ENCODE measurements around the gene MTX1.

DNA sequence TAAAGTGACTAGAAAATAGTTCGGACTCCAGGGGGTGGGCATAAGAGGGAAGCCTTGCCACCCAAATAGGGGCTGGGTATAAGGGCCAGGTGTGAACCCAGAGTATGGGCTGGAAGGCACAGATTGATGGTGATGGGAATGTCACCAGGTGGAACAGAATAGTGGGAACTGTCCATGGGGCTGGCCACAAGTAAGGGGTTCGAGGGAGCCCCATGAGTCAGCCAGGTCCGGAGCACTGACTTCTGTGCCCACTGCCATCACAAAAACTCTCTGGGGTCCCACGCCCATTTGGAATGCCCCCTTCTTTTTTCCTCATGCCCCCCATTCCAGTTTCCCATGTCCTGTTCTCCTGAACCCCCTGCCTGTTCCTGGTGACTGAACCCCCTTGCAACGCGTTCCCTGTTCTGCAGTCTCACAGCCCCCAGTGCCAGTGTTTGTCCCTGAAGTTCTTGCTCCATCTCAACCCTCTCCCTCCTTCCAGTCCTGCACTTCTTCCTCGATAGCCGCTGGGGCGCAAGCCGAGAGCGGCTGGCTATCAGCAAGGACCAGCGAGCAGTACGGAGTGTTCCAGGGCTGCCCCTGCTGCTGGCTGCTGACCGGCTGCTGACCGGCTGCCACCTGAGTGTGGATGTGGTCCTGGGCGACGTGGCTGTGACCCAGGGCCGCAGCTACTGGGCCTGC is 27.0 kb upstream of the MTX1 start:
- TF ChIP-seq EP300 (IDR thresholded peaks at IDR 0.05): no peak
- peak in 1 of 4 donors; percentile 40 for TF ChIP-seq POLR2A (IDR thresholded peaks at IDR 0.05)
- TF ChIP-seq, protein P1, sequence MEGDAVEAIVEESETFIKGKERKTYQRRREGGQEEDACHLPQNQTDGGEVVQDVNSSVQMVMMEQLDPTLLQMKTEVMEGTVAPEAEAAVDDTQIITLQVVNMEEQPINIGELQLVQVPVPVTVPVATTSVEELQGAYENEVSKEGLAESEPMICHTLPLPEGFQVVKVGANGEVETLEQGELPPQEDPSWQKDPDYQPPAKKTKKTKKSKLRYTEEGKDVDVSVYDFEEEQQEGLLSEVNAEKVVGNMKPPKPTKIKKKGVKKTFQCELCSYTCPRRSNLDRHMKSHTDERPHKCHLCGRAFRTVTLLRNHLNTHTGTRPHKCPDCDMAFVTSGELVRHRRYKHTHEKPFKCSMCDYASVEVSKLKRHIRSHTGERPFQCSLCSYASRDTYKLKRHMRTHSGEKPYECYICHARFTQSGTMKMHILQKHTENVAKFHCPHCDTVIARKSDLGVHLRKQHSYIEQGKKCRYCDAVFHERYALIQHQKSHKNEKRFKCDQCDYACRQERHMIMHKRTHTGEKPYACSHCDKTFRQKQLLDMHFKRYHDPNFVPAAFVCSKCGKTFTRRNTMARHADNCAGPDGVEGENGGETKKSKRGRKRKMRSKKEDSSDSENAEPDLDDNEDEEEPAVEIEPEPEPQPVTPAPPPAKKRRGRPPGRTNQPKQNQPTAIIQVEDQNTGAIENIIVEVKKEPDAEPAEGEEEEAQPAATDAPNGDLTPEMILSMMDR (IDR thresholded peaks at IDR 0.05): no peak
- TF ChIP-seq POLR2AphosphoS5 (IDR thresholded peaks at IDR 0.05): peak in 1 of 2 donors; percentile 11

All from upper lobe of left lung (tissue), 4 donors.